GM12873 (cell line): Measurements from ENCODE around the gene NOSIP.

Experiments used
- TF ChIP-seq, protein P1 (sequence below): IDR thresholded peaks from 2 replicates; pipeline ENCODE4 v1.5.1; 2012; ENCODE audit warnings: low read depth, mild to moderate bottlenecking, moderate library complexity, low read length, control low read depth; ENCODE audit not compliant: insufficient read depth; ENCODE audit errors: missing control alignments

NOSIP gene

GRCh38 chr19:49551531-49551930 is 28.8 kb downstream of the NOSIP start:
- TF ChIP-seq, protein P1, sequence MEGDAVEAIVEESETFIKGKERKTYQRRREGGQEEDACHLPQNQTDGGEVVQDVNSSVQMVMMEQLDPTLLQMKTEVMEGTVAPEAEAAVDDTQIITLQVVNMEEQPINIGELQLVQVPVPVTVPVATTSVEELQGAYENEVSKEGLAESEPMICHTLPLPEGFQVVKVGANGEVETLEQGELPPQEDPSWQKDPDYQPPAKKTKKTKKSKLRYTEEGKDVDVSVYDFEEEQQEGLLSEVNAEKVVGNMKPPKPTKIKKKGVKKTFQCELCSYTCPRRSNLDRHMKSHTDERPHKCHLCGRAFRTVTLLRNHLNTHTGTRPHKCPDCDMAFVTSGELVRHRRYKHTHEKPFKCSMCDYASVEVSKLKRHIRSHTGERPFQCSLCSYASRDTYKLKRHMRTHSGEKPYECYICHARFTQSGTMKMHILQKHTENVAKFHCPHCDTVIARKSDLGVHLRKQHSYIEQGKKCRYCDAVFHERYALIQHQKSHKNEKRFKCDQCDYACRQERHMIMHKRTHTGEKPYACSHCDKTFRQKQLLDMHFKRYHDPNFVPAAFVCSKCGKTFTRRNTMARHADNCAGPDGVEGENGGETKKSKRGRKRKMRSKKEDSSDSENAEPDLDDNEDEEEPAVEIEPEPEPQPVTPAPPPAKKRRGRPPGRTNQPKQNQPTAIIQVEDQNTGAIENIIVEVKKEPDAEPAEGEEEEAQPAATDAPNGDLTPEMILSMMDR, result no peak

DNA sequence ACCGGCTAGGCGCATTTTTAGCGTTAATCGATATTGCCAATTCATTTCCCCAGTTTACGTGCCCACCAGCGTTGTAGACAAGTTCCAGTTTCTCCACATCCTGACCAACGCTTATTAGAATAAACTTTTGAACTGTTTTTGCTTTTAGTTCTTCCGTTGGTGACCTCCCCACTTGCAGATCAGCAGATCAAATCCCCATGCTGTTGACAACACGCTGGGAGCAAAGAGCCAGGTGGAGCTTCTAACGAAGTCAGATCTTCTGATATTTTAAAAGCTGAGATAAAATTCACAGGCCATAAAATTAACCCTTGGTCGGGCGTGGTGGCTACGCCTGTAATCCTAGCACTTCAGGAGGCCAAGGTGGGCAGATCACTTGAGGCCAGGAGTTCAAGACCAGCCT is 31.3 kb downstream of the NOSIP start:
- TF ChIP-seq, protein P1, result no peak

GRCh38 chr19:49546825-49547565 is 33.4 kb downstream of the NOSIP start:
- TF ChIP-seq, protein P1, result peak; percentile 82

DNA sequence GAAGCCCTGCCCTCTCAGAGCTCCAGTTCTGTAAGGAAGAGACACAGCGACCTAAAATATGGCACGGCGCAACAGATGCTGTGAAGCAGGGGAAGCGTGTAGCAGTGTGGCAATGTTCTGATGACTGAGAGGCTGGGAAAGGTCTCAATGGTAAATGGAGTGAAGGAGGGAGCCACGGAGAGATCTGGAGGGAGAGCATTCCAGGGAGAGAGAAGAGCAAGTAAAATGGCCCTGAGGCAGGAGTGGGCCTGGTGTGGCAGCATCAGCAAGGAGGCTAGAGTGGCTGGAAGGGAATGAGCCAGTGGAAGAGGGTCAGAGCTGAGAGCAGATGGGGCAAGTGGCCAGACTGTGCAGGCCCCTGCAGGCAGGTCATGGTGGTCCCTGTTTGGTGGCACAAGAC is 36.2 kb downstream of the NOSIP start:
- TF ChIP-seq, protein P1, result no peak

GRCh38 chr19:49543032-49543431 is 37.3 kb downstream of the NOSIP start:
- TF ChIP-seq, protein P1, result no peak

GRCh38 chr19:49542446-49542845 is 37.9 kb downstream of the NOSIP start:
- TF ChIP-seq, protein P1, result no peak

GRCh38 chr19:49541914-49542313 is 38.4 kb downstream of the NOSIP start:
- TF ChIP-seq, protein P1, result no peak
